ENCODE results near the gene OSBPL8.

GRCh38 chr12:76504606-76505005 lies 55.0 kb downstream of the OSBPL8 start:
- TF ChIP-seq CTCF (IDR thresholded peaks at IDR 0.05) (no peak), POLR2A (IDR thresholded peaks at IDR 0.05) (no peak)

All from Peyer's patch (tissue), 4 donors.